H1 (cell line): ENCODE results near the gene PRTN3. TPM values are rescaled to one million over a fixed set of nuclear protein-coding genes. Genes with fewer than 3 reads are reported as not detected.

Source experiments
- CTCF ChIA-PET: fragments of 300-600 bp; sonication (Branson Sonifier 250); formaldehyde crosslinking; loops from one replicate; lab custom pipeline; 2021; ENCODE audit not compliant: partially characterized antibody; lab: Charles Lee
- POLR2A ChIA-PET: fragments of 300-600 bp; sonication (Branson Sonifier 250); formaldehyde crosslinking; loops from one replicate; lab custom pipeline; 2021; ENCODE audit warnings: inconsistent platforms; ENCODE audit not compliant: partially characterized antibody; lab: Charles Lee
- DNase-seq, 2 experiments: peaks; one replicate each; pipeline versions ENCODE4 v3.0.0 to v3.0.0-alpha.2; 2010 to 2022; ENCODE audit warnings: low spot score in 2 of 2, low read depth in 1 of 2, mixed read lengths in 1 of 2
- FAIRE-seq: peaks from 2 replicates; lab custom pipeline; 2011; peaks lifted over from hg19 to GRCh38; lab: Jason Lieb, UNC
- H2AFZ ChIP-seq: 2 replicates; pipeline ENCODE4 v1.8.1; 2012; ENCODE audit warnings: low read length, inconsistent platforms
- H2AK5ac ChIP-seq: 2 replicates; pipeline ENCODE4 v1.6.1; 2013; ENCODE audit warnings: low read depth, low read length
- H2BK120ac ChIP-seq: replicated peaks from 2 replicates; pipeline ENCODE3; 2013; ENCODE audit warnings: low read depth, low read length, inconsistent platforms
- H2BK12ac ChIP-seq: 2 replicates; pipeline ENCODE4 v1.6.1; 2013; ENCODE audit warnings: low read depth, low read length
- H2BK15ac ChIP-seq: 2 replicates; pipeline ENCODE4 v1.6.1; 2013; ENCODE audit warnings: low read length
- H2BK20ac ChIP-seq: 2 replicates; pipeline ENCODE4 v1.6.1; 2013; ENCODE audit warnings: low read length
- H2BK5ac ChIP-seq: 2 replicates; pipeline ENCODE4 v1.6.1; 2013; ENCODE audit warnings: low read depth, low read length
- H3K14ac ChIP-seq: 2 replicates; pipeline ENCODE4 v1.6.1; 2013; ENCODE audit warnings: inconsistent platforms; ENCODE audit not compliant: insufficient read length
- H3K18ac ChIP-seq: 2 replicates; pipeline ENCODE4 v1.6.1; 2013; ENCODE audit warnings: low read length; ENCODE audit errors: extremely low read depth
- H3K23ac ChIP-seq: 2 replicates; pipeline ENCODE4 v1.6.1; 2013; ENCODE audit warnings: inconsistent platforms; ENCODE audit not compliant: insufficient read length
- H3K23me2 ChIP-seq: 2 replicates; pipeline ENCODE4 v1.6.1; 2013; ENCODE audit warnings: low read depth, low read length
- H3K27ac ChIP-seq: 2 replicates; pipeline ENCODE4 v1.6.1; 2011; ENCODE audit warnings: low read depth, low read length, inconsistent platforms
- H3K27me3 ChIP-seq, 4 experiments: replicated peaks in 1 of 4; 1 replicate in 1 of 4; 2 replicates in 3 of 4; pipeline versions ENCODE4 v1.6.1 to v1.8.1; 2011 to 2013; ENCODE audit warnings: low read length in 3 of 4, mild to moderate bottlenecking in 3 of 4, inconsistent platforms in 2 of 4, mixed read lengths in 2 of 4, moderate library complexity in 1 of 4; ENCODE audit not compliant: control insufficient read depth in 3 of 4, insufficient read depth in 3 of 4; ENCODE audit errors: extremely low read depth in 1 of 4
- H3K36me3 ChIP-seq, 4 experiments: 2 replicates each; pipeline versions ENCODE4 v1.6.1 to v1.8.1; 2011 to 2013; ENCODE audit warnings: mild to moderate bottlenecking in 4 of 4, low read length in 3 of 4, moderate library complexity in 2 of 4, control low read depth in 1 of 4, inconsistent platforms in 1 of 4; ENCODE audit not compliant: insufficient read depth in 4 of 4, control insufficient read depth in 2 of 4
- H3K4ac ChIP-seq: replicated peaks from 2 replicates; pipeline ENCODE3; 2013; ENCODE audit warnings: low read length, low read depth, mixed read lengths, inconsistent platforms; ENCODE audit not compliant: insufficient read length
- H3K4me1 ChIP-seq, 4 experiments: replicated peaks in 1 of 4; 1 replicate in 1 of 4; 2 replicates in 3 of 4; pipeline versions ENCODE4 v1.6.1 to v1.8.1; 2011 to 2013; ENCODE audit warnings: low read length in 3 of 4, inconsistent platforms in 2 of 4, mixed read lengths in 1 of 4; ENCODE audit not compliant: insufficient read depth in 4 of 4, control insufficient read depth in 3 of 4
- H3K4me2 ChIP-seq, 2 experiments: 2 replicates each; pipeline versions ENCODE4 v1.6.1 to v1.8.1; 2011 to 2013; ENCODE audit warnings: low read depth in 2 of 2, low read length in 2 of 2, control low read depth in 1 of 2, inconsistent platforms in 1 of 2, mild to moderate bottlenecking in 1 of 2; ENCODE audit not compliant: insufficient read depth in 1 of 2
- H3K4me3 ChIP-seq, 4 experiments: fragments of 200-600, 300-600 bp in 1 of 4; sonication (generic), shearing (Covaris generic), sonication (Bioruptor Twin) in 1 of 4; 2 replicates each; pipeline versions ENCODE4 v1.5.1 to v1.8.1; 2011 to 2016; ENCODE audit warnings: low read length in 4 of 4, low read depth in 3 of 4, control low read depth in 2 of 4, inconsistent platforms in 2 of 4, mild to moderate bottlenecking in 2 of 4, mixed read lengths in 1 of 4, moderate library complexity in 1 of 4; ENCODE audit not compliant: insufficient read depth in 2 of 4; ENCODE audit errors: extremely low read depth in 1 of 4
- H3K56ac ChIP-seq: replicated peaks from 2 replicates; pipeline ENCODE3; 2013; ENCODE audit warnings: low read depth, mild to moderate bottlenecking, mixed read lengths, low read length, inconsistent platforms; ENCODE audit not compliant: insufficient read length
- H3K79me1 ChIP-seq: 2 replicates; pipeline ENCODE4 v1.6.1; 2013; ENCODE audit warnings: low read depth, low read length, control low read depth
- H3K79me2 ChIP-seq, 2 experiments: 2 replicates each; pipeline versions ENCODE4 v1.6.1 to v1.8.1; 2012 to 2013; ENCODE audit warnings: low read length in 2 of 2, mild to moderate bottlenecking in 2 of 2, inconsistent platforms in 1 of 2; ENCODE audit not compliant: insufficient read depth in 2 of 2, control insufficient read depth in 1 of 2
- H3K9ac ChIP-seq, 4 experiments: replicated peaks in 1 of 4; 1 replicate in 1 of 4; 2 replicates in 3 of 4; pipeline versions ENCODE4 v1.6.1 to v1.8.1; 2011 to 2013; ENCODE audit warnings: low read depth in 3 of 4, low read length in 3 of 4, control low read depth in 2 of 4, mild to moderate bottlenecking in 2 of 4, moderate library complexity in 2 of 4, inconsistent platforms in 1 of 4; ENCODE audit errors: extremely low read depth in 1 of 4
- H3K9me3 ChIP-seq, 2 experiments: 2 replicates each; pipeline versions ENCODE4 v1.6.1 to v1.8.1; 2012 to 2013; ENCODE audit warnings: mild to moderate bottlenecking in 2 of 2, moderate library complexity in 2 of 2, control low read depth in 1 of 2, inconsistent platforms in 1 of 2, low read depth in 1 of 2, low read length in 1 of 2, mixed read lengths in 1 of 2; ENCODE audit not compliant: insufficient read depth in 2 of 2
- H4K20me1 ChIP-seq, 2 experiments: replicated peaks in 1 of 2; 2 replicates each; pipeline versions ENCODE3 to v1.8.1; 2011 to 2013; ENCODE audit warnings: inconsistent platforms in 2 of 2, low read length in 2 of 2, mild to moderate bottlenecking in 1 of 2; ENCODE audit not compliant: insufficient read depth in 2 of 2, control insufficient read depth in 1 of 2
- H4K5ac ChIP-seq: 2 replicates; pipeline ENCODE4 v1.6.1; 2013; ENCODE audit warnings: low read length, low read depth, mixed read lengths, inconsistent platforms; ENCODE audit not compliant: insufficient read length
- H4K8ac ChIP-seq: 2 replicates; pipeline ENCODE4 v1.8.0; 2013; ENCODE audit warnings: mild to moderate bottlenecking, moderate library complexity, low read length, inconsistent platforms; ENCODE audit not compliant: insufficient read depth; ENCODE audit errors: extremely low read depth
- H4K91ac ChIP-seq: replicated peaks from 2 replicates; pipeline ENCODE3; 2013; ENCODE audit warnings: low read length, mixed read lengths, inconsistent platforms; ENCODE audit not compliant: insufficient read length
- WGBS, 2 experiments: shearing (Covaris generic) in 1 of 2; methylation state at CpG; one replicate each; pipeline versions ENCODE4 v1.1.6 to v1.1.7; 2013 to 2015; ENCODE audit warnings: low lambda C conversion rate in 2 of 2, mixed read lengths in 2 of 2, inconsistent platforms in 1 of 2, low coverage in 1 of 2, missing lambda C conversion rate in 1 of 2; ENCODE audit not compliant: insufficient replicate concordance in 2 of 2, insufficient coverage in 1 of 2, insufficient read length in 1 of 2; ENCODE audit errors: extremely low coverage in 1 of 2, missing lambda C conversion rate in 1 of 2; 5-methylcytosine and 5-hydroxymethylcytosine counted together
- polyA plus RNA-seq, 7 experiments: library from polyadenylated mRNA; depleted of rRNA in 3 of 7; stranded (reverse) in 5 of 7; unstranded in 2 of 7; fragments of >200 nt in 5 of 7; fragments of 200-250 nt in 2 of 7; gene quantifications; 1 replicate in 5 of 7; 2 replicates in 1 of 7; 4 replicates in 1 of 7; pipeline versions ENCODE4 v1.2.1 to v1.2.3, GENCODE V29; 2011 to 2013; ENCODE audit warnings: missing spikeins in 2 of 7, mixed read lengths in 2 of 7
- total RNA-seq: library from RNA; stranded (reverse); fragmentation: NEBNext Ultra II Directional; extraction: Animal tissue kit (Norgen Biotek cat#: 25700); gene quantifications from 2 replicates; pipeline ENCODE4 v1.2.1, GENCODE V29; 2021

PRTN3 gene
- total and polyA plus RNA-seq, 2 of the 8 experiments (the other 6 are each of a cell fraction or from before 2014, with no cell fraction given): 0.39 to 2.1 TPM

- H4K5ac ChIP-seq: no peak overlapping the region
- H3K27me3 ChIP-seq: no peaks in the 10 kb centered on the region
- no peak overlapping the region for H4K91ac ChIP-seq
- H3K79me2 ChIP-seq: no peaks in the 10 kb centered on the region
- H3K56ac ChIP-seq: no peak overlapping the region
- DNase-seq (no peak), FAIRE-seq (no peak)
- H3K36me3 ChIP-seq: no peaks in the 10 kb centered on the region
- H4K8ac ChIP-seq: no peak overlapping the region
- H3K27ac ChIP-seq: no peak overlapping the region
- H3K4me2 ChIP-seq: no peak overlapping the region
- no peak overlapping the region for H3K4ac ChIP-seq
- no peaks in the 10 kb centered on the region for H3K79me1 ChIP-seq
- ChIA-PET CTCF (no interaction called here), POLR2A (no interaction called here)
- H3K9me3 ChIP-seq: no peaks in the 10 kb centered on the region
- no peak overlapping the region for H2AFZ ChIP-seq
- H2BK120ac ChIP-seq: no peak overlapping the region
- no peak overlapping the region for H3K9ac ChIP-seq
- no peak overlapping the region for H3K18ac ChIP-seq
- no peak overlapping the region for H3K23ac ChIP-seq
- H2BK15ac ChIP-seq: no peak overlapping the region
- H2BK5ac ChIP-seq: no peak overlapping the region
- no peaks in the 10 kb centered on the region for H4K20me1 ChIP-seq
- H2AK5ac ChIP-seq: no peak overlapping the region
- WGBS, 2 experiments: 94% methylated on average over 23 of the region's 36 CpGs; no CpG with 5 or more reads in 1 of the 2 experiments
- H3K4me3 ChIP-seq: no peak overlapping the region
- H3K23me2 ChIP-seq: no peaks in the 10 kb centered on the region
- no peak overlapping the region for H2BK12ac ChIP-seq
- H3K14ac ChIP-seq: no peak overlapping the region
- H2BK20ac ChIP-seq: no peak overlapping the region
- H3K4me1 ChIP-seq: no peaks in the 10 kb centered on the region
Observed at GRCh38 chr19:835210-835810, 5.5 kb upstream of the PRTN3 start.
